SH-SY5Y (cell line): ENCODE data around the gene MUC5AC.

ENCODE experiments used
- GATA2 ChIP-seq: IDR thresholded peaks from 2 replicates; pipeline ENCODE4 v1.6.1; 2011; ENCODE audit warnings: mild to moderate bottlenecking, low read depth, low read length
- GATA3 ChIP-seq: IDR thresholded peaks from 2 replicates; pipeline ENCODE4 v1.6.1; 2011; ENCODE audit warnings: low read depth, mild to moderate bottlenecking, low read length, moderate library complexity

Gene MUC5AC

DNA sequence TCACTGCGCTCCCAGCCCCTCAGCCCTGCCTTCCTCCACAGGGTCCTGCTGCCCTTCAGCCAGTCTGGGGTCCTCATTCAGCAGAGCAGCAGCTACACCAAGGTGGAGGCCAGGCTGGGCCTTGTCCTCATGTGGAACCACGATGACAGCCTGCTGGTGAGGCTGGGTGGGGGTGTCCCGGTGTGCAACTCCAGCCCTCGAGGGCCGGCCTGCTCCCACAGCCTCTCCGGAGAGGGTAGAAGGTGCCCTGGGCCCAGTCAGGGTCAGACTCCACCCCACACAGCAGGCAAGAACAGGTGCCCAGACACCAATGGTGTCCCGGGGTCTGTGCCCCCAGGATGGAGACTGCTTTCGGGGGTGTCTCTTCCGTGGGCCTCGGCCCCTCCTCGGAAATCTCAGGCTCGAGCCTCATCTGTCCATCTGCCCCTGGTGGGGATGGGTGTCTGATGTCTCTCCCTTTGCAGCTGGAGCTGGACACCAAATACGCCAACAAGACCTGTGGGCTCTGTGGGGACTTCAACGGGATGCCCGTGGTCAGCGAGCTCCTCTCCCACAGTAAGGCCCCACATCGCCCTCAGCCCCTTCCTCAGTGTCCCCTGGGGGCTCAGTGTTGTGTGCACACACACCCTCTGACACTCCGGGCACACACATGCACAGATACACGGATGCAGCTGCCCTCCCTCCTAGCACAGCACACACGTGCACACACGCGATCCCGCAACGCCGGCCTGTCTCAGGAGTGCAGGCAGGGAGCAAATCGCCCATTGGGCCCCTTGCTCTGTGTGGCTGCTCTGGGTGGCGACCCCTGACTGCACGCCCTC is 4.9 kb downstream of the MUC5AC start:
- no peak for TF ChIP-seq GATA3
- TF ChIP-seq GATA2 = no peak

- TF ChIP-seq GATA3 (no peak), GATA2 (no peak)
Observed at GRCh38 chr11:1163321-1163910, 5.7 kb downstream of the MUC5AC start.

GRCh38 chr11:1163911-1164735 is 6.4 kb downstream of the MUC5AC start:
- TF ChIP-seq GATA2 (no peak), GATA3 (no peak)

GRCh38 chr11:1165256-1166041 is 7.7 kb downstream of the MUC5AC start:
- TF ChIP-seq GATA2 (no peak), GATA3 (no peak)

GRCh38 chr11:1167256-1167655 is 9.5 kb downstream of the MUC5AC start:
- TF ChIP-seq GATA3 = no peak
- no peak for TF ChIP-seq GATA2

- TF ChIP-seq GATA2 = no peak
- TF ChIP-seq GATA3 = no peak
Observed at GRCh38 chr11:1167751-1168231, 10.0 kb downstream of the MUC5AC start.

DNA sequence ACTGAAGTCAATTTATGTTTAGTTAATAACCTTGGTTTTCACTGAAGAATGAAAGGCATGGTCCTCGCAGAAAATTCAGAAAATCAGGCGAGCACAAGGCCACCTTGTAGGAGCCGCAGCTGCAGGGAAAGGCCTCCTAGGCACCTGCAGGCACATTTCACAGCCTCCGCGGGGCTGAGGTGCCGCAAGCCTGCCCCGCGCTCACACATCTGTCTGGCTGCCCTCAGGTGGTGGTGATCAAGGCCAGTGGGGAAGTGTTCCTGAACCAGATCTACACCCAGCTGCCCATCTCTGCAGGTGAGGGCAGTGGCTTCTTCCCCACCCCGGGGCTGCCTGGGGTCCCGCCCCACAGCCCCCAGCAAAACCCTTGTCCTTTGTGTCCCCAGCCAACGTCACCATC is 10.5 kb downstream of the MUC5AC start:
- TF ChIP-seq GATA2 (no peak), GATA3 (no peak)

DNA sequence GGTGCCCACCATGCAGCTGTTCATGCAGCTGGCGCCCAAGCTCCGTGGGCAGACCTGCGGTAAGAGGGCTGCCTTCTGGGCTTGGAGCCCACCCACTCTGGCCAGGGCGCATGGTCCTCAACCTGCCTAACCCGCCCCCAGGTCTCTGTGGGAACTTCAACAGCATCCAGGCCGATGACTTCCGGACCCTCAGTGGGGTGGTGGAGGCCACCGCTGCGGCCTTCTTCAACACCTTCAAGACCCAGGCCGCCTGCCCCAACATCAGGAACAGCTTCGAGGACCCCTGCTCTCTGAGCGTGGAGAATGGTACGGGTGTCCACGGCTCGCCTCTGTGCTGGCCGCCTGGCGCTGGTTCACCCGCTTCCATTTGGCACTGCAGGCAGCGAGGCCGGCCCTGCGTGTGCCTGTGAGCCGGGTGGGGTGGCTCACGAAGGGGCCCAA is 11.0 kb downstream of the MUC5AC start:
- no peak for TF ChIP-seq GATA2
- no peak for TF ChIP-seq GATA3

GRCh38 chr11:1171223-1171984 is 13.7 kb downstream of the MUC5AC start:
- TF ChIP-seq GATA2 = no peak
- no peak for TF ChIP-seq GATA3

DNA sequence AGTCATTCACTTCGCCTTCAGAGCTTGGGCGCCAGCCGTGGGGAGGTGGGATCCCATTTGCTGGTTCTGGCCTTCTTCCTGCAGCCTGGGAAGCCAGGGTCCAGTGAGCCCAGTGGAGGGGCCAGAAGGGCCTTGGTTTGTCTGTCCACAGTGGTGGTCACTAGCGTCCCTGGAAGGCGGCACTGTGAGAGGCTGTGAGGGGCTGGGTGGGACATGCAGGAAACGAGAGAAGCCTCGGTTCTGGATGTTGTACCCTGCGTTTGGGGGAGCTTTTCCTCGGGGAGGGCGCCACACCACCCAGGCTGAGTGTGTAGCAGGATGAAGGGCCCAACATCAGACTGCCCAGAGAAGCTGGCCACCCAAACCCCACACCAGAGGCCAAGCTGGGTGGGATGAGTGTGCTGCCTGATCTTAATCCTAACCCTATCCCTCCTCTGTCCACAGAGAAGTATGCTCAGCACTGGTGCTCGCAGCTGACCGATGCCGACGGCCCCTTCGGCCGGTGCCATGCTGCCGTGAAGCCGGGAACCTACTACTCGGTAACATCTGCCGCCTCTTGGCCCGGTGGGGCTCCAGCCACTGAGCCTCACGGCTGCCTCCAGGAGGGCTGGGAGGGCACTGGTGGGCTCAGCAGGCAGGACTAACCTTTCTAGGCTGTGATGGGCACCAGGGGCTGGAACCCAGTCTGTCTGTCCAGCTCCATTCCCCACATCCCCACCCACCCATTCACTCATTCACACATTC is 14.4 kb downstream of the MUC5AC start:
- TF ChIP-seq GATA2 = no peak
- no peak for TF ChIP-seq GATA3

GRCh38 chr11:1172729-1173117 is 15.0 kb downstream of the MUC5AC start:
- TF ChIP-seq GATA2 = no peak
